Measurements from ENCODE around the gene SNRPA1. TPM values are rescaled to one million over a fixed set of nuclear protein-coding genes. Genes with fewer than 3 reads are reported as not detected.

The SNRPA1 gene
- total and polyA plus RNA-seq, 4 donors = 34.5 to 57.7 (median 51.3) TPM

GRCh38 chr15:101306341-101307047, 11.4 kb upstream of the SNRPA1 start:
- no peak for TF ChIP-seq CTCF (IDR thresholded peaks at IDR 0.05; ENCODE audit: control extremely low read depth, extremely low read depth)
- no peak for ATAC-seq (ENCODE audit: insufficient read depth, low FRiP score)
- DNase-seq = no peak
- 73 to 84% methylated on average over 10 of the region's 10 CpGs for WGBS, 2 donors
- Histone ChIP-seq H3K9me3 (ENCODE audit: control insufficient read depth in 4 of 4, insufficient read depth in 3 of 4, low read length in 3 of 4) (no peaks in the 10 kb centered on the region), H3K4me3 (no peak overlapping the region), H3K4me1 (ENCODE audit: control insufficient read depth in 5 of 5, insufficient read depth in 5 of 5, low read length in 5 of 5) (no peaks in the 10 kb centered on the region), H3K27me3 (ENCODE audit: control insufficient read depth in 3 of 3, insufficient read depth in 3 of 3, low read length in 2 of 3) (no peaks in the 10 kb centered on the region), H3K27ac (ENCODE audit: low read depth in 1 of 2, low read length in 1 of 2) (no peak overlapping the region), H3K9ac (ENCODE audit: insufficient read depth in 1 of 2, low read length in 2 of 2) (no peak overlapping the region), H3K36me3 (ENCODE audit: control insufficient read depth in 4 of 4, insufficient read depth in 4 of 4, low read length in 4 of 4) (no peaks in the 10 kb centered on the region)

- ATAC-seq (ENCODE audit: insufficient read depth, low FRiP score) (no peak), DNase-seq (no peak)
- 89 to 92% methylated on average over 8 of the region's 8 CpGs for WGBS, 2 donors
- TF ChIP-seq CTCF (IDR thresholded peaks at IDR 0.05; ENCODE audit: control extremely low read depth, extremely low read depth) = no peak
- H3K9me3 ChIP-seq (ENCODE audit: control insufficient read depth in 4 of 4, insufficient read depth in 3 of 4, low read length in 3 of 4) = no peaks in the 10 kb centered on the region
- no peaks in the 10 kb centered on the region for H3K4me1 ChIP-seq (ENCODE audit: control insufficient read depth in 5 of 5, insufficient read depth in 5 of 5, low read length in 5 of 5)
- H3K4me3 ChIP-seq = no peak overlapping the region
- H3K36me3 ChIP-seq (ENCODE audit: control insufficient read depth in 4 of 4, insufficient read depth in 4 of 4, low read length in 4 of 4) = no peaks in the 10 kb centered on the region
- no peak overlapping the region for H3K27ac ChIP-seq (ENCODE audit: low read depth in 1 of 2, low read length in 1 of 2)
- no peak overlapping the region for H3K9ac ChIP-seq (ENCODE audit: insufficient read depth in 1 of 2, low read length in 2 of 2)
- no peaks in the 10 kb centered on the region for H3K27me3 ChIP-seq (ENCODE audit: control insufficient read depth in 3 of 3, insufficient read depth in 3 of 3, low read length in 2 of 3)
Observed at GRCh38 chr15:101305820-101306255, 10.8 kb upstream of the SNRPA1 start.

GRCh38 chr15:101303408-101303807, 8.4 kb upstream of the SNRPA1 start:
- TF ChIP-seq CTCF (IDR thresholded peaks at IDR 0.05; ENCODE audit: control extremely low read depth, extremely low read depth) = no peak
- no peaks in the 10 kb centered on the region for H3K9me3 ChIP-seq (ENCODE audit: control insufficient read depth in 4 of 4, insufficient read depth in 3 of 4, low read length in 3 of 4)
- no peak overlapping the region for H3K27ac ChIP-seq (ENCODE audit: low read depth in 1 of 2, low read length in 1 of 2)
- no peak overlapping the region for H3K4me3 ChIP-seq
- peaks cover 0 to 3% (median 0%) of the 10 kb centered on the region in 5 donors for H3K4me1 ChIP-seq (ENCODE audit: control insufficient read depth in 5 of 5, insufficient read depth in 5 of 5, low read length in 5 of 5)
- no peaks in the 10 kb centered on the region for H3K36me3 ChIP-seq (ENCODE audit: control insufficient read depth in 4 of 4, insufficient read depth in 4 of 4, low read length in 4 of 4)
- no peak for ATAC-seq (ENCODE audit: insufficient read depth, low FRiP score)
- H3K27me3 ChIP-seq (ENCODE audit: control insufficient read depth in 3 of 3, insufficient read depth in 3 of 3, low read length in 2 of 3) = no peaks in the 10 kb centered on the region
- 72 to 82% methylated on average over 4 of the region's 4 CpGs for WGBS, 2 donors
- DNase-seq = no peak
- no peak overlapping the region for H3K9ac ChIP-seq (ENCODE audit: insufficient read depth in 1 of 2, low read length in 2 of 2)

Measured in lung (tissue), 12 donors.